ENCODE results near the gene LARP4B. TPM values are rescaled to one million over a fixed set of nuclear protein-coding genes. Genes with fewer than 3 reads are reported as not detected.

Gene LARP4B
- total RNA-seq, result 10 to 100 TPM; 98.1 to 99.8 TPM

DNA sequence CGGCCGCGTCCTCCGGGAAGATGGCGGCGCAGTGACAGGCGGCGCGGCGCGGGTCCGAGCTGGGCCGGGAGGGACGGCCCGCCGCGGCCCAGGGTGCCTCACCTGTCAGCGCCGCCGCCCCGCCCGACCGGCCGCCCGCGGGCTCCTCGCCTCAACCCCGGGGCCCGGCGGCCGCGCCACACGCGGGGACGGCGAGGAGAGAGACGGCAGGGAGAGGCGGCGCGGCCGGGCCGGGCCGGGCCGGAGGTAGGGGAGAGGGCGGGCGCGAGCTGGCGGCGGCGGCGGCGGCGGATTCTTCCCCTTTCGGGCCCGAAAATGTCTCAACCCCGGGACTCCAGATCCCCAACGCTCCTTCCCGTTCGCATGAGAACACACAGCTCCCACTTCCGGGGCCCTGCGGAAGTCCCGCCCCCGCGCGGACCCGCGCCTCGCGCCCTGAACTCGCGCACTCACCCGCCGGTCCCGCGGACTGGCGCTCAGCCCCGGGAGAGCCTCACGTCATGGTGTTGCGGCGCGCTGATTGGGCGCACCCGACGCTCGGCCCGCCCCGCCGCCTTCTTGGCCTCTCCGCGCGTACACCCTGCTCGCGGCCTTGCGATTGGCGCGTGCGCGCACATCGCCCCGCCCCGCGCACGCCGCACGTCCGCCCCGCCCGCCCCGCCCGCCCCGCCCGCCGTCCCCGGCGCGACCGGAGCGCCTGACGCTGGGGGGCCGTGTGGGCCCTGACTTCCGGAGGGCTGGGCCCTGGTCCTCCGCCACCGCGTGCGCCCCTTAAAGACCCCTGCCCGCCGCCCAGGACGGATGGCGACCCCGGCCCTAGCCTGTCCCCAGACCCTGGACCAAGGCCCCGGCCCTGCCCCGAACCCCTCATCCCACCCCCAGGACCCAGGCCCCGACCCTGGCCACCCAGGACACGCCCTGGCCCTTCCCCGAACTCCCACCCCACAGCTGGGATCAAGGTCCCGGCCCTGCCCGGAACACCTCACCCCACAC is at the start of gene LARP4B:
Gene LARP4B, minus strand, starts transcription at position 380 of the 993 bp plus-strand sequence. CDS start 45,984 bp downstream, outside the sequence.
- Mint-ChIP-seq H3K27ac (peak within 1 kb of the TSS; percentile 98), H3K4me3 (peak within 1 kb of the TSS; percentile 98)
- ATAC-seq (ENCODE audit: low read depth), result peak; percentile 99

DNA sequence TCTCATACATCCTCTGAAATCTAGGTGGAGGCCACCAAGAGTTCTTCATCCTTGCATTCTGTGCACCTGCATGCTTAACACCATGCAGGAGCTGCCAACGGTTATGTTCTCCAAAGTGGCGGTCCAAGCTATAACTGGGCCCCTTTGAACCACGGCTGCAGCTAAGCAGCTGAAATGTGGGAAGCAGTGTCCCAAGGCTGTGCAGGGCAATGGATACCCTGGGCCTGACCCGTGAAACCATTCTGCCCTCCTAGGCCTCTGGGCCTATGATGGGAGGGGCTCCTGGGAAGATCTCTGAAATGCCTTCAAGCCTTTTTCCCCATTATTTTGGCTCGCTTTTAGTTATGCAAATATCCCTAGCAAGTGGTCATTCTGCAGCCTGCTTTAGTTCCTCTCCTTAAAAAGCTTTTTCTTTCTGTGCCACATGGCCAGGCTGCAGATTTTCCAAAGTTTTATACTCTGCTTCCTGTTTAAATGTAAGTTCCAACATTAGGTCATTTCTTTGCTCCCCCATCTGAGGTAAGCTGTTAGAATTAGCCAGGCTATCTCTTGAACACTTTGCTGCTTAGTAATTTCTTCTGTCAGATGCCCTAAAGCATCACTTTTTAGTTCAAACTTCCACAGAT is 49.1 kb upstream of the LARP4B start:
- POLR2A ChIA-PET, result no interaction called here
- H3K27me3 Mint-ChIP-seq, result no peaks in the 10 kb centered on the region
- H3K9me3 Mint-ChIP-seq, result peaks cover 23% of the 10 kb centered on the region
- ATAC-seq (ENCODE audit: low read depth), result no peak
- H3K36me3 Mint-ChIP-seq, result peaks cover 24% of the 10 kb centered on the region
- H3K4me3 Mint-ChIP-seq, result no peak overlapping the region
- DNase-seq, result no peak
- H3K4me1 Mint-ChIP-seq, result no peaks in the 10 kb centered on the region
- H3K27ac Mint-ChIP-seq, result no peak overlapping the region

More for the DNA sequence above, at the start of gene LARP4B:
- Mint-ChIP-seq H3K9me3 (no peaks in the 10 kb centered on the region), H3K4me1 (peaks cover 24% of the 10 kb centered on the region), H3K36me3 (peaks cover 8% of the 10 kb centered on the region), H3K27me3 (no peaks in the 10 kb centered on the region)
- DNase-seq, result peak; percentile 98
- POLR2A ChIA-PET, result interaction anchor here (0.6 to 4.7 kb wide), 12 partner anchors 10 to 796 kb away, joined by 3 to 23 read pairs (median 5); partner anchors contain the start of genes GTPBP4, IDI1, WDR37 and ZMYND11

DNA sequence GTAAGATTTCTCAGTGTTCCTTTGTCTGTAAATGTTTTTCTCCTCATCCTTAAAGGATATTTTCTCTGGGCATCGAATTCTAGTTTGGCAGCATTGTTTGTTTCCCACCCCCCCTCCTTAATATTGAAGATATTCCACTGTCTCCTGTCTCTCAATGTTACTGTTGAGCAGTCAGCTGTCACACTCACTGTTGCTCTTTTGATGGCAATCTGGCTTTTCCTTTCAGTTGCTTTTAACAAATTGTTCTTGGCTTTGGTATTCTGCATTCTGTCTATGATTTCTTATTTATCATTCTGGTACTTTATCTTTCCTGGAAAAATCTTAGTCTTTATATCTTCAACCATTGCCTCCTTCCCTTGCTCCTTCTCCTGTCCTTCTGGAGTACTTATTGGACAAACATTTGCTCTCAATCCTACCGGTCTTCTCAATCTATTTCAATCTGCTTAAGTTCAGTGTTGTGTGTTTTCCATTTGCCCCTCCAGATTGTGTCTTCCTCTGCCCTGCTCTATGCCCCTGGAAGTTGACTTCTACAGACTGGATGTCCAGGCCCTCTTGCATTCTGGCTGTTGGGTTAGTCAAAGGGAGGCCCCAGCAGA is 47.4 kb upstream of the LARP4B start:
- no peak overlapping the region for H3K4me3 Mint-ChIP-seq
- ATAC-seq (ENCODE audit: low read depth), result no peak
- H3K27ac Mint-ChIP-seq, result no peak overlapping the region
- no peaks in the 10 kb centered on the region for H3K27me3 Mint-ChIP-seq
- H3K4me1 Mint-ChIP-seq, result no peaks in the 10 kb centered on the region
- peaks cover 24% of the 10 kb centered on the region for H3K36me3 Mint-ChIP-seq
- POLR2A ChIA-PET, result no interaction called here
- peaks cover 23% of the 10 kb centered on the region for H3K9me3 Mint-ChIP-seq
- no peak for DNase-seq

DNA sequence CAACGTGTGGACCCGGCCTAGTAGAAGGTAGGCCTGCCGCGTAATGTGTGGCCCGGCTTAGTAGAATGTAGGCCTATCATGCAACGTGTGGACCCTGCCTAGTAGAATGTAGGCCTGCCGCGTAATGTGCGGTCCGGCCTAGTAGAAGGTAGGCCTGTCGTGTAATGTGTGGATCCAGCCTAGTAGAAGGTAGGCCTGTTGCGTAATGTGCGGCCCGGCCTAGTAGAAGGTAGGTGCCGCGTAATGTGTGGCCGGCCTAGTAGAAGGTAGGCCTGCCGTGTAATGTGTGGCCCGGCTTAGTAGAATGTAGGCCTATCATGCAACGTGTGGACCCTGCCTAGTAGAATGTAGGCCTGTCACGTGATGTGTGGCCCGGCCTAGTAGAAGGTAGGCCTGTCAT is 44.8 kb upstream of the LARP4B start:
- ATAC-seq (ENCODE audit: low read depth), result no peak
- Mint-ChIP-seq H3K36me3 (peaks cover 22% of the 10 kb centered on the region), H3K4me1 (no peaks in the 10 kb centered on the region), H3K9me3 (peaks cover 23% of the 10 kb centered on the region), H3K27me3 (no peaks in the 10 kb centered on the region), H3K27ac (no peak overlapping the region), H3K4me3 (no peak overlapping the region)
- no peak for DNase-seq
- POLR2A ChIA-PET, result no interaction called here

DNA sequence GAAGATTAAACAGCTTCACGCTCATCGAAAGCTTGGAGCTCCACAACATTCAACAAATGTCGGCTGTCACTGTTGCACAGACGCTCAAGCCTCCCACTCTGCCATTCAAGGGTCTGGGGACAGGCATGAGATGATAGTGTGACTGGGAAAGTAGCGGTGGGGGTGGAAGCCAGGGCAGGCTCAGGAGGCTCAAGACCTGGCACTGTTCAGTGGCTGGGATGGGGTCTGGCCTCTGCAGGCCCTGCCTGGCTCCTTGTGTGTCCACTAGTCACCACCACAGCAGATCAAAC is 43.2 kb upstream of the LARP4B start:
- Mint-ChIP-seq H3K4me3 (no peak overlapping the region), H3K36me3 (peaks cover 15% of the 10 kb centered on the region), H3K27ac (no peak overlapping the region), H3K27me3 (peaks cover 4% of the 10 kb centered on the region), H3K9me3 (peaks cover 16% of the 10 kb centered on the region), H3K4me1 (peaks cover 1% of the 10 kb centered on the region)
- POLR2A ChIA-PET, result no interaction called here
- no peak for ATAC-seq (ENCODE audit: low read depth)
- no peak for DNase-seq

DNA sequence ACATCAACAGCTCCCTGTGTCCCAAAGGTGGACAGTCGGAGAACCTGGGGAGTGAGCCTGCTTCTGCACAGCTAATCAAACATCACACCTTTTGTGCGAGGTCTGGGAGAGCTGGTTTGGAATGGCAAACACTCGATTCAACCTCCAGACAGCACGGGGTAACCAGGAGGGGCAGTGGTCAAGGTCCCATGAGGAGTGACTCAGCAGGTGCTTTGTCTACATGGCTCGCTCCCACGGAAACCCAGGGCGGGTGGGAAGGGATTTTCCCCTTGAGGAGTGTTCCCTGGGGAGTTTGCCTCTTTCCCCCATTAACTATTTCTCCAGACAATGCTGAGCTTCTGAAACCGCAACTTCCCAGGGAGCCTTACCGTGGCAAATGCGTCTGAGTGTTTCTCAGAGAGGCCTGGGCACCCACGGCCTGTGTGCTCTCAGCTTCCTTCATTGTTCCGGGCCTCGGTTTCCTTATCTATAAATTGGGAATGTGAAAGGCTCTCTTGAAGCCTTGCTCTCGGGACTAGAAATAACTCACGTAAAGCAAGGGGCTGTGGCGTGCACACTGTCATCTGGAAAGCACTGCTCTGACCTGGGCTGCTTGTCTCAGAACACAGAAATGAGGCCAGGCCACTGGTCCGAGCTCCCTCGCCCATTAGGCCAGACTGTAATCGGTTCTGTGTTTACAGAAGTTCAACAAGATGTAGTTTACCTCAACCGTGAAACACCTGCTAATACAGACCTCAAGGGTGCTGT is 42.7 kb upstream of the LARP4B start:
- H3K27me3 Mint-ChIP-seq, result peaks cover 10% of the 10 kb centered on the region
- no peak overlapping the region for H3K4me3 Mint-ChIP-seq
- ATAC-seq (ENCODE audit: low read depth), result no peak
- no peak for DNase-seq
- H3K27ac Mint-ChIP-seq, result no peak overlapping the region
- peaks cover 1% of the 10 kb centered on the region for H3K4me1 Mint-ChIP-seq
- peaks cover 12% of the 10 kb centered on the region for H3K36me3 Mint-ChIP-seq
- peaks cover 13% of the 10 kb centered on the region for H3K9me3 Mint-ChIP-seq
- POLR2A ChIA-PET, result no interaction called here

DNA sequence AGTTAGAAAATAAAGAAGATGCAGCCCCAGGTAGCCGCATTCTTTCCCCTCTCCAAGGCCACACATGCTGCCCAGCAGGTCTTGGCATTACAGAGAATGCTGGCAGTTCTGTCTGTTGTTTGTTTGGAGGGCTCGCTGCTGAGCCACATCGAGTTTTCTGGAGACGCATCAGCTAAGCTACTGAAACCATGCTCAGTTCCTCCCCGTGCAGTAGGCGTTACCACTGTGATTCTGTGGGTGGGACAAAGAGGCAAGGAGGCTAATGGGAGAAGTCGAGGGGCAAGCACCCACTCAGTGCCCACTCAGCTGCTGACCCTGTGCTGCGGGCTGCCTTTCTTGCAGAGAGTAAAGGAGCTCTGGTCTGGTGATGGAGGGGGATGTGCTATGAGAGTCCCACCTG is 41.3 kb upstream of the LARP4B start:
- H3K9me3 Mint-ChIP-seq, result peaks cover 7% of the 10 kb centered on the region
- H3K27me3 Mint-ChIP-seq, result peaks cover 19% of the 10 kb centered on the region
- POLR2A ChIA-PET, result no interaction called here
- ATAC-seq (ENCODE audit: low read depth) (no peak), DNase-seq (no peak)
- H3K27ac Mint-ChIP-seq, result no peak overlapping the region
- no peak overlapping the region for H3K4me3 Mint-ChIP-seq
- peaks cover 5% of the 10 kb centered on the region for H3K36me3 Mint-ChIP-seq
- H3K4me1 Mint-ChIP-seq, result peaks cover 4% of the 10 kb centered on the region

DNA sequence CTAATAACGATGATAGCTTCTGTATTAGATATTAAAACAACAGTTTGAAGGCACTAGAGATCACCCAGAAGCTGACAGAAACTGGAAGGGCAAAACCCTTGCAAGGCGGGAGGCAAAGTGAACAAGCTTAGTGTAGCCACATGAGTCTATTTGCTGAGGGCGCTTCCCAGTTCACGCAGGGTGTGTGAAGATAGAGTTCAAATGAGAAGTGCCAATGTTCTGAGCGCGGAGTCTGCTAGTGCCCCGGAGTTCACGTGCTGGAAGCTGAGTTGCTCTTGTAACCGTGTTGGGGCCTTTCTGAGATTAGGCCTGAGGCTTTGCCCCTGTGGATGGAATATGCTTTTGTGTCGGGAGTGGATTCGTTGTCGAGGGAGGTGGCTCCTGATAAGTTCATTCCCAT is 40.1 kb upstream of the LARP4B start:
- POLR2A ChIA-PET, result no interaction called here
- ATAC-seq (ENCODE audit: low read depth) (no peak), DNase-seq (no peak)
- Mint-ChIP-seq H3K4me1 (peaks cover 7% of the 10 kb centered on the region), H3K27me3 (peaks cover 19% of the 10 kb centered on the region), H3K36me3 (peaks cover 2% of the 10 kb centered on the region), H3K27ac (no peak overlapping the region), H3K4me3 (no peak overlapping the region), H3K9me3 (peaks cover 5% of the 10 kb centered on the region)

DNA sequence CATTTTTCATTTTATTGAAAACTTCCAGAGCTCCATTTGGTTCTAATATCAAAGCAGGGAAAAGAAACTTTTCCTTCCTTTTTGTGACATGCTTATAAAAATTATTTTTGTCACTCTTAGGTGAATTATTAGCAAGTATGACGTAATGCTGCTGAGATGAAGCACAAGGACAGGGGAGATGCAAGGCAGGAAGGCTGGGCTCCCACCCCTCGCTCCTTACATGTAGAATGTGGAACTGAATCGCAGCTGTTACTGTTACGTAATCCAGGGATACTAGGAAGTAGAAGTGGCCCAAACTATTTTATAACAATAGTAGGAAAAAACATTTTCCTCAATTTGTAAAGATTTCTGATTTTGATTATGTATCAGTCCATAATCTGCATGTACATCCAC is 39.6 kb upstream of the LARP4B start:
- no peak overlapping the region for H3K4me3 Mint-ChIP-seq
- no peak for DNase-seq
- peaks cover 19% of the 10 kb centered on the region for H3K27me3 Mint-ChIP-seq
- peaks cover 7% of the 10 kb centered on the region for H3K4me1 Mint-ChIP-seq
- no peak overlapping the region for H3K27ac Mint-ChIP-seq
- POLR2A ChIA-PET, result no interaction called here
- H3K36me3 Mint-ChIP-seq, result no peaks in the 10 kb centered on the region
- peaks cover 1% of the 10 kb centered on the region for H3K9me3 Mint-ChIP-seq
- ATAC-seq (ENCODE audit: low read depth), result no peak

DNA sequence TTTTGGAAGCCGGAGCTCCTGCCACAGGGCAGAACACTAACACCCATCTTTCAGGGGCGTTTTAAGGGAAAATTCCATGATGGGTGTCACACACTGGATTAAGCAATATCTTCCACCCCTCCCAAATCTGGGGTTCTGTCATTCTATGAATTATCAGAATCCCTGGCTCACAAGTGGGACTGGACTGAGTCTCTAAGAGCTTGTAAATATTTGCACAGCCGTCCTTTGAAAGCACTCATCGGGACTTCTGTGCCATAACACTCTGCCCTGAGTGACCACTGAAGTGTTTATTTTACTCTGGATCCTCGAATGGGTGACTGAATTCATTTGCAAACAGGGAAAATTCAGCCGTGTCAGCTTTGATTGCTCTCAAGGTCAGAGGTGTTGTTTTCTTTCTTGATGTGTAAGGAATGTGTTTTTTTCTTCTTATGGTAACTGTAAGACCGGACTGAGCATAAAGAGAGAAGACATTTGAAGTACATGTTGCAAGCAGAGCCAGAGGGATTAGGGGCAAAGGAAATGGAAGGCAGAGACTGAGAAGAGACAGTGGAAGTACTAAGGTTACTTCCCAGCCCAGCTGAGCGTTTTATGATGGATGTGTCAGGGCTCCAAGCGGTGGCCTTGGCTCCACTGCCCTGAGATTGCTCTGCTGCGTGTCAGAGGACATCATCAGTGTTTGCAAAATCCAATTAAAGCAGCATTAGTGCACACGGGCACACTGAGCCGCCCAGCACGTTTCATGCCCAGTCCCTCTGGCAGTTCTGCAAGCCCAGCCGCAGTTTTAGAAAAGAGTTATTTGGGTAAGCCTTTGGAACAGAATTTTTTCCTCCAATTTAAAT is 39.0 kb upstream of the LARP4B start:
- DNase-seq (no peak), ATAC-seq (ENCODE audit: low read depth) (no peak)
- H3K9me3 Mint-ChIP-seq, result peaks cover 1% of the 10 kb centered on the region
- H3K4me1 Mint-ChIP-seq, result peaks cover 7% of the 10 kb centered on the region
- POLR2A ChIA-PET, result interaction anchor here (0.7 kb wide), 1 partner anchor 11 kb away, joined by 3 read pairs; no protein-coding TSS in a partner anchor
- H3K27ac Mint-ChIP-seq, result no peak overlapping the region
- H3K4me3 Mint-ChIP-seq, result no peak overlapping the region
- no peaks in the 10 kb centered on the region for H3K36me3 Mint-ChIP-seq
- peaks cover 23% of the 10 kb centered on the region for H3K27me3 Mint-ChIP-seq

DNA sequence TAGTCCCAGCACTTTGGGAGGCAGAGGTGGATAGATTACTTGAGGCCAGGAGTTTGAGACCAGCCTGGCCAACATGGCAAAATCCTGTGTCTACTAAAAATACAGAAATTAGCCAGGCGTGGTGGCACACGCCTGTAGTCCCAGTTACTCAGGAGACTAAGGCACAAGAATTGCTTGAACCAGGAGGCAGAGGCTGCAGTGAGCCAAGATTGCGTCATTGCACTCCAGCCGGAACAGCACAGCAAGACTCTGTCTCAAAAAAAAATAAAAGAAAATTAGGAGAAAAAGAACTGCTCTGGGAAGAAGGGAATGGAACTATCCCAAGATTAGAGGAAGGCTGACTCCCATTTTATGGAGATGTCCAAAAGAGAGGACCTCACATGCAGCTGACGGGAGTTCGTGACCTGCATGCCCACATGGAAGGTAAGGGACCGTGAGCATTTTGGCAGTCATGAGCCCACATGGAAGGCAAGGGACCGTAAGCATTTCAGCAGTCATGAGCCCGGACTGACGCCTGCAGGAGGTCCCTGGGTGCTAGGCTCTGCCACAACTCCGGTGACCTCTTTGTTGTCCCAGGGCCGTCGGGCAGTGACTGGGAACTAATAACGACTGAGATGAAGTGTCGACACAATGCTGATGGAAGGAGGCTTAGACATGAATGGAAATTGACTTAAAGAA is 38.1 kb upstream of the LARP4B start:
- peaks cover 7% of the 10 kb centered on the region for H3K4me1 Mint-ChIP-seq
- no peak overlapping the region for H3K27ac Mint-ChIP-seq
- POLR2A ChIA-PET, result no interaction called here
- H3K36me3 Mint-ChIP-seq, result no peaks in the 10 kb centered on the region
- ATAC-seq (ENCODE audit: low read depth) (no peak), DNase-seq (no peak)
- no peak overlapping the region for H3K4me3 Mint-ChIP-seq
- H3K9me3 Mint-ChIP-seq, result peaks cover 1% of the 10 kb centered on the region
- H3K27me3 Mint-ChIP-seq, result peaks cover 26% of the 10 kb centered on the region

DNA sequence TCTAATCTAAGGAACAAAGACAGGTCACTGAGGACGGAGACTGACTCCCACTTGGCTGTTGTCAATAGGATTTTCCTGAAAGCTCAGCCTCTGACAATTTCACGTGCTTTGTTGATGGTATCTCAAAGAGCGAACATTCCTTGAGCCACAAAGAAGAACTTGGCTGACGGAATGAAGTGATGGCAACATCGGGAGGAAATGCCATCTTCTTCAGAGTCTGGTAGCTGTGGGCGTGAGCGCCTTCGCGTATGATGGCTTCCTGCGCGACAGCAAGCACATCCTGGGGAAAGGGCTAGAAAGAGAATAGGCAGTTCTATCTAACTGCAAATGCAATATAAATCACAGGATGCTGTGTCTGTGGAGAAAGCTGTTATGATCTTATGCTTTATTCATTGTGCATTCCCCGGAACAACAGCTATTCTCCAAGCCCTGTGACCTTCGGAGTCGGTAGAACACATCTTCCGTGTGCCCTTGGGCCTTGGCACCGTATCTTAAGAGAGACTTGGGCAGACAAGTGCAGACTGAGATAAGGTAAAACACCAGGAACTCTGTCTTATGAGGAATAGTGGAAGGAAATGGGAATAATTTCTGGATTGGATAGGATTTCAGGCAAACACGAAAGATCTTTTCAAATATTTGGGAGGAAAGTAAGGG is 37.2 kb upstream of the LARP4B start:
- POLR2A ChIA-PET, result no interaction called here

More for the DNA sequence above, 37.2 kb upstream of the LARP4B start:
- DNase-seq (no peak), ATAC-seq (ENCODE audit: low read depth) (no peak)
- Mint-ChIP-seq H3K27me3 (peaks cover 26% of the 10 kb centered on the region), H3K4me3 (no peak overlapping the region), H3K9me3 (peaks cover 1% of the 10 kb centered on the region), H3K4me1 (peaks cover 7% of the 10 kb centered on the region), H3K36me3 (no peaks in the 10 kb centered on the region), H3K27ac (no peak overlapping the region)

Measured in activated naive CD8-positive, alpha-beta T cell treated with anti-CD3 and anti-CD28 coated beads, Interleukin-2, amount 10 ng/mL, durations not matched to agents 7 days and 5 days (primary cell).